GM23338 (cell line): ENCODE measurements around the gene PAQR6.

ENCODE experiments used
- CREB1 ChIP-seq: fragments of 250-450 bp; sonication (Bioruptor Pico); IDR thresholded peaks from 2 replicates; pipeline ENCODE4 v1.5.0; 2020; ENCODE audit warnings: low read depth, mild to moderate bottlenecking, moderate library complexity
- CTCF ChIP-seq, 2 experiments: fragments of 200-600 bp in 1 of 2; sonication (generic) in 1 of 2; conservative IDR thresholded peaks; 2 replicates each; pipeline versions ENCODE4 v1.5.1 to v1.6.1; 2016 to 2017; ENCODE audit warnings: antibody characterized with exemption in 2 of 2, low read depth in 2 of 2, mild to moderate bottlenecking in 2 of 2, moderate library complexity in 1 of 2
- EZH2 ChIP-seq: fragments of 200-600 bp; sonication (generic); IDR thresholded peaks from one replicate; pipeline ENCODE4 v1.8.0; 2017; ENCODE audit warnings: antibody characterized with exemption, mild to moderate bottlenecking, low read depth; ENCODE audit not compliant: unreplicated experiment
- EZH2phosphoT487 ChIP-seq: fragments of 200-600 bp; sonication (generic); IDR thresholded peaks from one replicate; pipeline ENCODE4 v1.8.1; 2018; ENCODE audit warnings: antibody characterized with exemption; ENCODE audit not compliant: unreplicated experiment
- POLR2AphosphoS5 ChIP-seq: IDR thresholded peaks from 2 replicates; pipeline ENCODE4 v1.6.1; 2016; ENCODE audit warnings: antibody characterized with exemption, low read depth
- REST ChIP-seq: IDR thresholded peaks from one replicate; pipeline ENCODE4 v1.6.1; 2018; ENCODE audit warnings: antibody characterized with exemption; ENCODE audit not compliant: unreplicated experiment

GRCh38 chr1:156220226-156220625 is 27.6 kb downstream of the PAQR6 start:
- no peak for TF ChIP-seq CTCF (conservative IDR thresholded peaks at IDR 0.05; ENCODE audit: low read depth in 2 of 2)
- no peak for TF ChIP-seq REST
- no peak for TF ChIP-seq POLR2AphosphoS5
- TF ChIP-seq EZH2phosphoT487 = no peak
- TF ChIP-seq EZH2 = no peak
- TF ChIP-seq CREB1 = no peak
